OCI-M2 (cell line): Measurements from ENCODE around the gene MAB21L4.

Experiments used
- DNase-seq: peaks from one replicate; lab custom pipeline; 2025; ENCODE audit not compliant: unreplicated experiment; lab: John Stamatoyannopoulos, UW

MAB21L4 gene

DNA sequence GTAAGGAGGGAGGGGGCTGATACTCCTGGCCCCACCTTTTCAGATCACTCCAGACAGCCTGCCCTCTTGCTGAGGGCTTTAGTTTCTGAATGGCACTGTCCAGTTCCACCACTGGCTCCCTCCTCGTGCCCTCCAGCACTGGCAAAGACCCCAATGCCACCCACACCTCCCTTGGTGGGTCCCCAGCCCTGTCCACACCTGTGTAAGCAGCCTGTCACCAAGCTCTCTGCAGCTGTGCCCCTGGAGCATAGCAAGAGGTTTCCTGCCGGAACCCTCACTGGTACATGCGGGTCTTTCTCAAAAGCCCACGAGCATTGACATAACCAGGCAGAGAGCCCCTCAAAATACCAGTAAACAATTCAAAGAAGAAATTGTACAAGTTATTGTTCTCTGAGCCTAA lies 58.3 kb downstream of the MAB21L4 start:
- no peak for DNase-seq

DNA sequence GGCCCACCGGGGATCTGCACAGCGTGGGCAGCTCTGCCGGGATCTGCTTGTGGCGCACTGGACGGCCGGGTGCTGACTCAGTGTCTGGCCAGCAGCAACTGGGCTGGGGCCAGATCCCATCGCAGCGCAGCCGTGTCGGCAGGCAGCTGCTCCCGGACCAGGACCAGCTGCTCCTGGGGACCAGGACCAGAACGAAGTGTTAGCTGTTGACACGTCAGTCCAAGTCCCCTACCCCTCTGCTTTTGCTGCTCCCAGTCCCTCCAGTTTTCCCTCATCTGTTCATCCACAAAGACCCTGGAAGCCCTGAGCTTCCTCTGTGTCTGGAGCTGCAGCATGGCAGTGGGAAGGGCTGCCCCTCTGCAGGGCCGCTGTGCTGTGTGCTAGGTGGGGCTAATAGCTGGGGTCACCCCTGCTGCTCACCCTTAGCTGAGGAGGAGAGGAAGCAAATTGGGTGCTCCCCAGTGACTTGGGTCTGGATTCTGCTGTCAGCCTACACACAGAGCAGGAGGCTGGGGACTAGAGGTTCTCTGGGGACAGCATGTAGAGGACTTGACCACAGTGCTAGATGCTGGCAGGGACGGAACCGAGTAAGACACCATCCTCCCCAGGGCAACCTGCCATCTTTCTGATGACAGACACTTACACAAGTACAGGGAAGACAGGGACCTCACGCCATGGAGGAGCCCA lies 59.0 kb downstream of the MAB21L4 start:
- DNase-seq: no peak
